ENCODE results near the gene TMEM132E. TPM values are rescaled to one million over a fixed set of nuclear protein-coding genes. Genes with fewer than 3 reads are reported as not detected.
A peak's percentile ranks its signal among the peaks of the same experiment; 100 is the strongest.

TMEM132E gene
- total RNA-seq, 1 donor from 2014 or later: not detected

- DNase-seq (ENCODE audit: extremely low spot score, unreplicated experiment): no peak
- no peaks in the 10 kb centered on the region for H3K9me3 Mint-ChIP-seq (ENCODE audit: unreplicated experiment)
- no peaks in the 10 kb centered on the region for H3K27me3 Mint-ChIP-seq (ENCODE audit: unreplicated experiment)
- H3K4me1 Mint-ChIP-seq (ENCODE audit: unreplicated experiment): no peaks in the 10 kb centered on the region
- no peak overlapping the region for H3K4me3 Mint-ChIP-seq (ENCODE audit: unreplicated experiment)
- TF ChIP-seq CTCF (IDR thresholded peaks at IDR 0.05): peak; percentile 21
- no peak overlapping the region for H3K27ac Mint-ChIP-seq (ENCODE audit: unreplicated experiment)
- H3K36me3 Mint-ChIP-seq (ENCODE audit: unreplicated experiment): no peaks in the 10 kb centered on the region
Observed at GRCh38 chr17:34562387-34562786, 17.0 kb upstream of the TMEM132E start.

- Mint-ChIP-seq H3K9me3 (ENCODE audit: unreplicated experiment) (no peaks in the 10 kb centered on the region), H3K27ac (ENCODE audit: unreplicated experiment) (no peak overlapping the region), H3K4me1 (ENCODE audit: unreplicated experiment) (no peaks in the 10 kb centered on the region), H3K36me3 (ENCODE audit: unreplicated experiment) (no peaks in the 10 kb centered on the region), H3K27me3 (ENCODE audit: unreplicated experiment) (no peaks in the 10 kb centered on the region), H3K4me3 (ENCODE audit: unreplicated experiment) (no peak overlapping the region)
- DNase-seq (ENCODE audit: extremely low spot score, unreplicated experiment): no peak
- TF ChIP-seq CTCF (IDR thresholded peaks at IDR 0.05): no peak
Observed at GRCh38 chr17:34565713-34566112, 13.7 kb upstream of the TMEM132E start.

GRCh38 chr17:34566201-34566600, 13.2 kb upstream of the TMEM132E start:
- Mint-ChIP-seq H3K27me3 (ENCODE audit: unreplicated experiment) (no peaks in the 10 kb centered on the region), H3K27ac (ENCODE audit: unreplicated experiment) (no peak overlapping the region), H3K4me1 (ENCODE audit: unreplicated experiment) (no peaks in the 10 kb centered on the region), H3K4me3 (ENCODE audit: unreplicated experiment) (no peak overlapping the region), H3K36me3 (ENCODE audit: unreplicated experiment) (no peaks in the 10 kb centered on the region), H3K9me3 (ENCODE audit: unreplicated experiment) (no peaks in the 10 kb centered on the region)
- no peak for DNase-seq (ENCODE audit: extremely low spot score, unreplicated experiment)
- TF ChIP-seq CTCF (IDR thresholded peaks at IDR 0.05): no peak

GRCh38 chr17:34566873-34567272, 12.5 kb upstream of the TMEM132E start:
- DNase-seq (ENCODE audit: extremely low spot score, unreplicated experiment): no peak
- H3K27me3 Mint-ChIP-seq (ENCODE audit: unreplicated experiment): no peaks in the 10 kb centered on the region
- H3K9me3 Mint-ChIP-seq (ENCODE audit: unreplicated experiment): no peaks in the 10 kb centered on the region
- H3K36me3 Mint-ChIP-seq (ENCODE audit: unreplicated experiment): no peaks in the 10 kb centered on the region
- H3K4me1 Mint-ChIP-seq (ENCODE audit: unreplicated experiment): no peaks in the 10 kb centered on the region
- no peak overlapping the region for H3K27ac Mint-ChIP-seq (ENCODE audit: unreplicated experiment)
- H3K4me3 Mint-ChIP-seq (ENCODE audit: unreplicated experiment): no peak overlapping the region
- TF ChIP-seq CTCF (IDR thresholded peaks at IDR 0.05): no peak

GRCh38 chr17:34567691-34568465, 11.5 kb upstream of the TMEM132E start:
- no peak for DNase-seq (ENCODE audit: extremely low spot score, unreplicated experiment)
- H3K27me3 Mint-ChIP-seq (ENCODE audit: unreplicated experiment): no peaks in the 10 kb centered on the region
- no peak overlapping the region for H3K27ac Mint-ChIP-seq (ENCODE audit: unreplicated experiment)
- H3K9me3 Mint-ChIP-seq (ENCODE audit: unreplicated experiment): no peaks in the 10 kb centered on the region
- no peaks in the 10 kb centered on the region for H3K4me1 Mint-ChIP-seq (ENCODE audit: unreplicated experiment)
- H3K36me3 Mint-ChIP-seq (ENCODE audit: unreplicated experiment): no peaks in the 10 kb centered on the region
- no peak overlapping the region for H3K4me3 Mint-ChIP-seq (ENCODE audit: unreplicated experiment)
- no peak for TF ChIP-seq CTCF (IDR thresholded peaks at IDR 0.05)
